ENCODE data around the gene NAB1.
"Not testable (repeated sequence)": the region's sequence is repeated elsewhere in the genome, so short reads cannot be mapped to it uniquely, and the experiment has no call there.

Gene NAB1, protein sequence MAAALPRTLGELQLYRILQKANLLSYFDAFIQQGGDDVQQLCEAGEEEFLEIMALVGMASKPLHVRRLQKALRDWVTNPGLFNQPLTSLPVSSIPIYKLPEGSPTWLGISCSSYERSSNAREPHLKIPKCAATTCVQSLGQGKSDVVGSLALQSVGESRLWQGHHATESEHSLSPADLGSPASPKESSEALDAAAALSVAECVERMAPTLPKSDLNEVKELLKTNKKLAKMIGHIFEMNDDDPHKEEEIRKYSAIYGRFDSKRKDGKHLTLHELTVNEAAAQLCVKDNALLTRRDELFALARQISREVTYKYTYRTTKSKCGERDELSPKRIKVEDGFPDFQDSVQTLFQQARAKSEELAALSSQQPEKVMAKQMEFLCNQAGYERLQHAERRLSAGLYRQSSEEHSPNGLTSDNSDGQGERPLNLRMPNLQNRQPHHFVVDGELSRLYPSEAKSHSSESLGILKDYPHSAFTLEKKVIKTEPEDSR

DNA sequence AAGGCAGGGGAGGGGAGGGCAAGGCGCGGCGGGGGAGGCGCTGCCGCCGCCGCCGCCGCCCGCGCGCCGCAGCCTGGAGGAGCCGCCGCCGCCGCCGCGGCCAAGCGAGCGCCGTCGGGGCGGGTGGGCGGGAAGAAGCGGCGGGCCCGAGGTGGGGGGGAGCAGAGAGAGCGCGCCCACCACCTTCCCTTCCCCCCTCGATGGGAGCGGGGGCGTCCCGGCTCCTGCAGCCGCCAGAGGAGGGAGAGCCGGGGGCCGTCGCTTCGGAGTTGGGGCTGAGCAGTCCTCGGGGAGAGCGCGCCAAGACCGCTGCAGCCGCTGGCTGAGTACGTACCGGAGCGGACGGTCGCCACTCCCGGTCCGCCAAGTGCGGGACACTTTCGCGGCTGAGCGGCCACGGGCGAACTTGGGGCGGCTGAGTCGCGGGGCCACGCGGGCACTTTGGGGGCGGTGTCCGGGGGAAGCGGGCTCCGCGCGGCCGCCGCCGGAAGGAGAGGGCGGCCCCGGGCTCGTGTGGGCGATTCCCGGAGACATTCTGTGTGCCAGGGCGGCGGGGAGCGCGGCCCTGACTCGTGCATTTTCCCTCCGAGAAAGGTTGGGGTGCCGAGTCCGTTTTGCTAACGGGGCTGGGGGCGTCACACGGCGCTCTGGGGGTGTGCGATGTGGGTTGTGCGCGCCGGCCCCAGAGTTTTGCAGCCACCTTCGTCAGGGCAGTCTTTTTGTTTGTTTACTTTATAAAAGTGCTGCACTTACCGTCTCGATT, at the start of gene NAB1:
Gene NAB1, plus strand, starts transcription at position 49 of the 763 bp plus-strand sequence. CDS start 10,094 bp downstream, outside the sequence.
- peak; percentile 70 for DNase-seq (ENCODE audit: low spot score)

DNA sequence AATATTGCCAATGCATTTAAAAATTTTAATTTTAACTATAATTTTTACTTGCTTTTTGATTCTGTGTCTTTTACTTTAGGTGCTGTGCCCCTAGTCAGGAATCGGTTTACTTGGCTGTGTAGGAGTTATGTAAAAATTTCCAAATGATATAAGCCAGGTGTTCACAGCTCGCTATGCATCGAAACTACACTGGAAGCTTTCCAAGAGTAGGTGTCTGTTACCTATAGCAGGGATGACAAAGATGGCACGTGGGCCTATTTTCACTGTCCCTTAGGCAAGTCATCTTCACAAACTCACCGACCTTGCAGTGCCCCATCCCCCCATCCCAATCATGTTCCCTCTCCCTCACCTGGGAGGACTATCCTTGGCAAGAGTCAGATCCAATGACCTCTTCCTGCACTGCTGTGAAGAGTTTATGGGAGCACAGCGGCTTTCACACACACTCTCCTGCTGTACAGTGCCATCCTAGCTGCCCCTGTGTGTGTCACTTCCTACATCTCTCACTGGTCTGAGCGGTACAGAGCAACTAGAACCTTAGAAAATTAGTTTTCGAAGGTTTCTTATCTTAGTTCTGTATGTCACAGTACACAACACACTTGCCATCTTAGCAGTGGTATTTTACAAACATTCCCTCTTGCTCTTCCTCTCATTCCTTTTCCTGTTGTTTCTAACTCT, 49.2 kb upstream of the NAB1 start:
- DNase-seq (ENCODE audit: low spot score) = no peak

DNA sequence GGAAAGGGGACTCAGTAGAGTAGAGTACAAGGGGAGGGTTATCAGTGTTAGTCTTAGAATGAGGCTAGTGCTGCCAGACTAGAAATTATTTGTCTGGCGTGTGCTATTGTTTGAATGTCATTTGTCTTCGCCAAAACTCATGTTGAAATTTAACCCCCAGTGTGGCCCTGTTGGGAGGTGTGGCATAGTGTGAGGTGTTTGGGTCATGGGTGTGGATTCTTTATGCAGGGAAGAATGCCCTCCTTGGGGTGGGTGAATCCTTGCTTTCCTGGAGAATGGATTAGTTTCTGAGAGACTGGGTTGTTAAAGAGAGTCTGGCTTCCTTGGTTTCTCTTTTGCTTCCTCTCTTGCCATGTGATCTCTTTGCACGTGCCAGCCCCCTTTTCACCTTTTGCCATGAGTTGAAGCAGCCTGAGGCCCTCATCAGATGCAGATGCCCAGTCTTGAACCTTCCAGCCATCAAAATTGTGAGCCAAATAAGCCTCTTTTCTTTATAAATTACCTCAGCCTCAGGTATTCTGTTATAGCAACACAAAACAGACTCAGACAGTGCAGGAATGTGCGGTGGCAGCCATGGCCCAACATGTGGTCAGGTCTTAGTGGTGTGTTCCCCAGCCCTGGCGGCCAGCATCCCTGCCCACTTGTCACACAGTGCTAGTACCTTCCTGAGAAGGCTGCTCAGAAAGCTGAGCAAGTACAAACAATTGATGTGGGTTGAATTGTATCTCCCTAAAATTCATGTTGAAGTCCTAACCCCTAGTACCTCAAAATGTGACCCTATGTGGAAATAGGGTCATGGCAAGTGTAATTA, 48.4 kb upstream of the NAB1 start:
- no peak for DNase-seq (ENCODE audit: low spot score)

DNA sequence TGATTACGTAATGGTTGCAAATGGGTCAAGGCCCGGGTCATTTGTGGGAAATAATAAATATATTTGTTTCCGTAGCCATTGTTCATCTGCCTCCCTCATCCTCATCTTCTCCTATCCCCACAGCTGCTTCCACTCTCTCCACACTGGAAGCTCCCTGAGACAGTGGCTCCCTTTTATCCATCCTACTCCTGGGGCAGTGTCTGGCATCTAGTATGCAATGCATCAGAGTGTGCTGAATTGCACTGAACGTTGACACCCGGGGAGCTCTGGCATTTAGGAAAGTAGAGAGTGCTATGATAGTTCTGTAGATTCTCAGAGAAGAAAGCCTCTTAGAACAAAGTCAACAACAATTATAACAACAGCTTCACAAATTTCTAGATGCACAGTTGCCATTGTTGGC, 45.5 kb upstream of the NAB1 start:
- no peak for DNase-seq (ENCODE audit: low spot score)

DNA sequence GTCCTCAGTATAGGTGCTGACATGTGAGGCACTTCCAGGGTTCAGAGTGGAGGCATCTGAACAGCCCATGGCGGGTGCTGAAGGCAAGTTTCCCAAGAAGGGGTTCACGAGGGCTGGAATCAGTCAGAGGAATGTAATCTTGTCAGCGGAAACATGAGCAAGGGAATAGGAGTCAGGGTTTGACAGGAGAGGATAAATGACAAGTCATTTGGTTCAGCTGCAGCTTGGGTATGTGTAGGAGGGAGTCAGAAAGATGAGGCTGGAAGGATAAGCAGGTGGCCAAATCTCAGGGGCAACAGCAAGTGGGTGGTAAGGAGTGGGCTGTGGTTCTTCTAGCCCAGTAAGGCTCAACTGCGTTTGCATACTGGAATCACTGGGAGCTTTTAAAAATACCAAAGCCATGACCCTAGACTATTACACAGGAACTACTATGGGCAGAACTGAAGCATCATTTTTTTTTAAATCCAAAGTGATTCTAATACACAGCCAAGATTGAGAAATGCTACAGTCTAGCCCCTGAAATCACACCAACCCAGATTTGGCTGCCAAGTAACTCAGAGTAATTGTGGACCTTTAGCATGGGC, 41.8 kb upstream of the NAB1 start:
- peak; percentile 8 for DNase-seq (ENCODE audit: low spot score)

DNA sequence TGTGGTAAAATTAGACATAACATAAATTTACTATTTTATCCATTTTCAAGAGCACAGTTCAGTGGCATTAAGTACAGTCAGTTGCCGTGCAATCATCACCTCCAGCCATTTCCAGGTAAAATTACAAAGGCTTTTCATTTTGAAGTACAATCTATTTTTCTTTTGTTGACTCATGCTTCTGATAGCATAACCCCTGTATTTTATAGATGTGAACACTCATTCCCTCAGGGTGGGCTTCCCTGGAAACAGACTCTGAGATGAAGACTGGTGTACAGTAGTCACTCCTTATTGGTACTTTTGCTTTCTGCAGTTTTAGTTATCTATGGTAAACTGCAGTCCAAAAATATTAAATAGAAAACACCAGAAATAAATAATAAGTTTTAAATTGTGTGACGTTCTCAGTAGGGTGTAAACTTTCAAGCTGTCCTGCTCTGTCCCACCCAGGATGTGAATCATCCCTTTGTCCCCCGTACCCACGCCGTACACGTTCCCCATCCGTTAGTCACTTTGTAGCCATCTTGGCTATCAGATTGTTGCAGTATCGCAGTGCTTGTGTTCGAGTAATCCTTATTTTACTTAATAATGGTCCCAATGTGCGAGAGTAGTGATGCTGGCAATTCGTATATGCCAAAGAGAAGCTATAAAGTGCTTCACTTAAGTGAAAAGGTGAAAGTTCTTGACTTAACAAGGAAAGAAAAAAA, 41.1 kb upstream of the NAB1 start:
- DNase-seq (ENCODE audit: low spot score) = no peak

DNA sequence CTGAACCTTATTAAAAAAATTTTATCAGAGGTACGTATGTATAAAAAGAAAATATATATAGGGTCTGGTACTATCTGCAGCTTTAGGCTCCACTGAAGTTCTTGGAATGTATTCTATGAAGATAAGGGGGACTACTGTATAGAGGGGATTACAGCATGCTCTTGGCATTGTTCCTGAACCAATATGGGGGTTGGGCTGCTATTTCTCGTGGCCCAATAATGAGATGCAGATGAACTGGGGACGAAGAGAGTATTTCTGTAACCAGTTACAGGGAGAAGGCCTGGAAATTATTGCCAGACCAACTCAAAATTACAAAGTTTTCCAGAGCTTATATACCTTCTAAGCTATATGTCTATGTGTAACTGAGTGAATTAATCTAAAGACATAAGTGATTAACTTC, 40.0 kb upstream of the NAB1 start:
- not testable (repeated sequence) for DNase-seq (ENCODE audit: low spot score)

DNA sequence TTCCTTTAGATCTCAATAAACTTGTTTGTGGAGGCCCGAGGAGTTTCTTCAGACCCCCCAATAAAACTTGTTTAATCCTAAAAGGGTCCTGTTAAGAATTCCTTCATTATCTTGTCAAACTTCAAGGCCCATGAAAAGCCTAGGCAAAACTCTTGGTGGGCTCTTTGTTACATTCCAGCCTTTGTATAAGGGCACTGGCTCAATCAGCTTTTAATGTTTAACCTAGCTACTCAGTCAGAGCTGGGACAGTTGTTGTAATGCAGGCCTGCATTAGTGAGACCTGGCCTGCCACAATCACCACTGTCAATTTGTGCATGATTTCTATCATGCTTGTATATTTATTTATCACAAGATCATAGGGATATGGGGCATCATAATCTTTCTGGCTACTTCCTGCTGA, 39.5 kb upstream of the NAB1 start:
- DNase-seq (ENCODE audit: low spot score) = not testable (repeated sequence)

DNA sequence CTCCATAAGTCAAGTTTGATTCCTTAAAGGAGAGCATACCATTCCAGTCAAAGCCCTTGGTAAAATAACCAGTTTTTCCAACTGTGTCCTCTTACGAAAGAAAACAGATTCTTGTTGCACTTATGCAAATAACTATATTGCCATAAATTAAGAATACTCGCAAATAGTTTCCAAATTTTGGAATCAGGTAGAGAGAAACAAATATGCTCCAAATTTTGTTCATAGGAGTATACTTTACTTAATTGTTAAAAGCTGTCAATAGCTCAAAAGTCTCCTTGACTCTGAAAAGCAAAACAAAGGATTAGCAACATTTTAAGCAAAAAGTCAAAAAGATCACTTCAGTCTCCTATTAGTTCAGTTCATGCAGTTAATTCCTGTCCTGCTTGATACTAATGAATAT, 38.4 kb upstream of the NAB1 start:
- not testable (repeated sequence) for DNase-seq (ENCODE audit: low spot score)

DNA sequence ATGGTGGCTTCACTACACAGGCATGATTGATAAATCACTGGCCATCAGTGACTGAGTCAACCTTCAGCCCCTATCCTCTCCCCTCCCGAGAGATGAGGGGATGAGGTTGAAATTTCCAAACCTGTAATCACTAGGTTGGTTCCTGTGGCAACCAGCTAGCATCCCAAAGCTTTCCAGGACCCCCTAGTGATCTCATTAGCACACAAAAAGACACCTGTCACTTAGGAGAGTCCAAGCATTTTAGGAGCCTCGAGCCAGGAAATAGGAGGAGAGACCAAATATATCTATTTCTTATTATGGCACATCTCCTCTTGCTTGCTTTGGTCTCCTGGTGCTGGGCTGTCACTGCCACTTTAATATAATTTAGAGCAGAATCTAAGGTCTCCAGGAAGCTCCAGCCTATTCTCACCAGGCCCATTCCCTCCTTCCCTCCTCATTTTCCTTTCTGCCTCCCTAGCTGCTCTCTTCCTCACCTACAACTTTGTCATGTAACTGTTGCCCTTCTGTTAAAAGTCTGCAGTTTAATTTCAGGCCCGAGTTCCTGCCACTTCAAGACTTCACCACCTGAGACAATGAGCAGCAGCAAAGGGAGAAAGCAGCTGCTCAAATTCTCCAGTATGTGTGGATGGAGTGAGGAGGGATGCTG, 33.2 kb upstream of the NAB1 start:
- DNase-seq (ENCODE audit: low spot score) = no peak

DNA sequence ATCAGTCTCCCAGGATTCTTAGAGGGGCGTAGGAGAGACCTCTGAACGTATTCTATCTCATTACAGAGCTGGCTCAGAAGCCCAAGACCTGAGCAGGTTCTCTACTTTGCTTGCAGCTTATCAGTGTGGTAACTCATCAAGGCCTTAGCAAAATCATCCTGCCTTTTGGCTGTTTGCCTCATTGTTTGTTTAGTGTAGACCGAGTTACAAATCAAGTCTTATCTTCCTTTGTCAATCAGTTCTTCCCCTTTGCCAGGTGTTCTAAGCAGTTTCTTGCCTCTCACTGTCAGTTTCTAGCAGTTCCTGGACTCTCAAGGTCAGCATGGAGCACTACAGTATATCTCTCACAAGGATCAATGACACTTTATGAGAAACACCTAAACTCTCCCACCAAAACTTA, 30.9 kb upstream of the NAB1 start:
- DNase-seq (ENCODE audit: low spot score) = no peak

DNA sequence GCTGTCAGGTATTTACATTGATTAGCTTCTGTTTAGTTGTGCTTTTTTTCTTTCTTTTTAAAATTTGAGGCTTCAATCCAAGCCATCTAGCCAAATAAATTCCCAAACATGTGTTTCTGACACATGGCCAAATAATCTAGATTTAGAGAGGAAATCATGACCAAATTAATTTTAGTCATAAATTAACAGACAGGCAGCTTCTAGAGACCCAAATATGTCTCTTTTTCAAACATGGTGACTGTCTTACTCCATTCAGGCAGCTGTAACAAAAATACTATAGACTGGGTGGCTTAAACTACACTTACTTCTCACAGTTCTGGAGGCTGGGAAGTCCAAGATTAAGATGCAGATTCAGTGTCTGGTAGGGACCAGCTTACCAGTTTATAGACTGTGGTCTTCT, 23.2 kb upstream of the NAB1 start:
- DNase-seq (ENCODE audit: low spot score) = no peak

DNA sequence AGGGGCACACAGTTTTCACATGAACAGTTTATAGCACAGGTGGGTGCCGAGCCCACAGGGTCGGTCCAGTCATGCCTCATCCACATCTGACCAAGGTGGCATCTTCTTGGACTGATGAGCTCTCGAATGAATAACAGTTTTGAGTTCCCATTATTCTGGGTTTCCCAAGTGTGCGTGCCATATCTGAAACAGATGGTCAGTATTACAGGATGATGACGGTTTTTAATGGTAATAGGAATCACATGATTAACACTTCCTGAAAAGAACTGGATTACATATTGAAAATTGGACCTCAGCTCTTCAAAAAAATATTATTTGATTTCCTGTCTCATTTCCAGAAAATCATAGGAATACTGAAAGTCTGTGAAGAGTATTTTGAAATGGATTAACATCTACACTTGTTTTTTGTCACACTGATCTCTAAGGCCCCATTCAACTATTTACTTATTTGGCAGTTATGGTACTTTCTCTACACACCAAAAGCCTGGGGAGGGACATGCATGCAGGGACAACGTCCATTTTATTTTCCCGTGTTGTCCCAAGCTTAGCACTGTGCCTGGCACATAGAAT, 22.2 kb upstream of the NAB1 start:
- DNase-seq (ENCODE audit: low spot score) = no peak

DNA sequence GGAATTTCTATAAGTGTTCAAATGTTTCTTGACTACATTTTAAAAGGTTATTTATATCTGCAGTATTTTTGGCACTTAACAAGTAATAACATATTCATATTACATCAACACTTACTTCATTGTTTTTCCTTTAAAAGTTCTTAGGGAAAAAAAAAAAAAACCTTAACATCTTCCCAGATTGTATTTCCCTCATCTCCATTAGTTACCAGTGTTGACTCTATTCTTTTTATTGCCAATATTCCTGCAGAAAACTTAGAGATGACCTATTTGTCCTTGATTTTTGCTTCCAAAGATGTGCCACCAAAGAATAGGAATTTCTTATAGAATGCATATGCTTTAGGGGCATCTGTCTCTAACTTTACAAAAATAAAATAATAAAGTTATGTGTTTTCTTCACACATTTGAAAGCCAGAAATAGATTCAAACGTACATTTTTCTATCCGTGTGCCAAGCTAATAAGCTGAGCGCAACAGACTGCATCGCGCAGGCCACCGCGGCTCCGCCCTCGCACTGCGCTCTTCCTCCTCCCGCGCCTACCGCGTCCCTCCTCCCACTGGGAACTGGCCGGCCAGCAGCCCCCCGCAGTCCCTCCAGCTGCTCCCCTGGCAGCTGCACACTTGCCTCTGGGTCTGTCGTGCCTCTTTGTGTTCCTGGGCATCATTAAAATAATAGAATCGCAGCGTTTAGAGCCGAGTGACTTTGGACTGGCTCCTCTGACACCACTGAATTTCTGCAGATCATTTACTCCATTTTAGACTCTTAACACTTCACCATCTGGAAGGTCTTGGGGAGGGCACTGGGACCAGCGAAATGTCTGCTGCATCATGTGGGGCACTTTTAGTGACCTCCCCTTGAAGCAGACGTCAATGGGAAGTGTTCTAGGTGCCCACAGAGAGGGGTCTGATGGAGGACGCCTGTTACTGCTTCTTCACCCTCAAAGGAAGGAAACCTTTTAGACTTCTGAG, 21.2 kb upstream of the NAB1 start:
- peak; percentile 52 for DNase-seq (ENCODE audit: low spot score)

DNA sequence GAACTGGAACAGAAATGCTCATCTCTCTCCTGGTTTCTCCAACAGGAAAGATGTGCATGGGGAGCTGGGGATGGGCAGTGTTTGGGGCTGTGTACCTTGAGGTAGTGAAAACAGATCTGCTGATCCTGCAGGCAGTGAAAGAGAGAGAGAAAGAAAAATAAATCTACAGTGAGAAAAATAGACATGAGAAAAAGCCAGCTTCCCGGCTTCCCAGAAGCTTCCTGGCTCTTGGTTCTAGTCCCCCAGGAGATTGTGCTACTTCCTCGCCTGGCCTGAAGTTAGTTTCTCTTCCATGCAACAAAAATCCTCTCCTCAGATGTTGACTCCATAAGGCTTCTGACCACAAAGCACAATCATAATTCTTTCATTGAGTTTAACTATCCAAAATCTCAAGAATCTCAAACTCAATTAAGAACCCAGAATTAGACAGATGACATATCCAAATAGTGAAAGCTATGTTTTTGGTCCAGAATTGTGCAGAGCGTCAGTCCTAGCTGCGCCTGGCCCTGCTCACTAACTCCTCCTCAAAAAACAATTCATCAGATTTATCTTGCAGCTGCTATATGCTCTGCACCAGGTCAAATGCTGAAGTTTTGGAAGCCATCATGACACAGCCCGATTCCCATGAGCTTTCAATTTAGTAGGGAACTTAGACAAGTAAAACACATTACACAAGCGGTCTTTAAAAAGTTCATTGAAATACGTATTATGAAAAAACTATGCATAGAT, 20.1 kb upstream of the NAB1 start:
- no peak for DNase-seq (ENCODE audit: low spot score)

DNA sequence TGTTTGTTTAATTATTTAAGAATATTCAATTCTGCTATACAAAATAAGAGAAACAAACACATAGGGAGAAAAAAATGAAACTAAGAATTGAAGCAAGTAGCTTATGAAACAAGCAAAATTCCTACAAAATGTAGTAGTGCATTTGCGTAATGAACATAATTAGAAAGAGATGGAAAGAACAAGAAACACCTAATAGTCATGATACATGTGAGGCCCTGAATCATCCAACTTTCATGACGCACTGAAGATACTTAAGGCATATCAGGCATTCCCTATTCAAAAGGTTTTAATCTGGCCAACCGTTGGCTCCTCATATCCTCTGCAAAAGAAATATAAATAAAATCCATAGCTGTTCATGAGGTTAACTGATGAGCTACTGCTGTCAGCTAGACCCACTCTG, 14.5 kb upstream of the NAB1 start:
- DNase-seq (ENCODE audit: low spot score) = no peak

DNA sequence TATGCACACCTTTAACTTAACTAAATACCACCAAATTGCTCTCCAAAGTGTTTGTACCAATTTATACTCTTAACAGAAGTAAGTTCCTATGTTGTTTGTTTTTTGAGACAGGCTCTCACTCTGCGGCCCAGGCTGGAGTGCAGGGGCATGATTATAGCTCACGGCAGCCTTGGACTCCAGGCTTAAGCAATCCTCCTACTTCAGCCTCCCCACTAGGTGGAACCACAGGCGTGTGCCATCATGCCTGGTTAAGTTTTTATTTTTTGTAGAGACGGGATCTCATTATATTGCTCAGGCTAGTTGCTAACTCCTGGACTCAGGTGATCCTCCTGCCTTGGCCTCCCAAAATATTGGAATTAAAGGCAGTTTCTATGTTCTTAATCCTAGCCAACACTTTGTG, 13.1 kb upstream of the NAB1 start:
- no peak for DNase-seq (ENCODE audit: low spot score)

DNA sequence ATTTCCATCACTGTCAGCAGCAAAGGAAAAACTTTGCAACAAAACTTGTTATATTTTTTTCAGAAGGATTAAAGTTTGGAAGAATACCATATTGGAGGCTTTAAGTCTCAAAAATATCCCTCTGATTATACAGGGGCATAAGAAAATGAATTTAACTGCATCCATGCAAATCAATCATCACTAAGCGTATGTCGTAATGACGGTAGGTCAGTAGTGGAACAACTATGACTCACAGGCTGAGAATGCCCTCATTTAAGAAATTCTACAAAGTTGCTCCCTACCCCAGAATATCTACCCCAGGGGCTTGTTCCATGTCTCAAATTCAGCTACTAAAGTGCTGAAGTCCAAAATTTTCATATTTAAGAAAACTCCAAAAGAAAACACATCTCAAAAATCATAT, 12.5 kb upstream of the NAB1 start:
- DNase-seq (ENCODE audit: low spot score) = peak; percentile 31
